Activated CD8-positive, alpha-beta T cell treated with anti-CD3 and anti-CD28 coated beads for 36 hours (primary cell): Measurements from ENCODE around the gene DISP2. TPM values are rescaled to one million over a fixed set of nuclear protein-coding genes. Genes with fewer than 3 reads are reported as not detected.

Experiments
- ATAC-seq: fragments of 200-7000 bp; cut with Tn5 transposase; one replicate; pipeline ENCODE4 v1.10.0; 2021; ENCODE audit warnings: mild to moderate bottlenecking, moderate library complexity
- CTCF ChIA-PET: fragments of 350-600 bp; sonication (Branson Sonifier 250); formaldehyde crosslinking; loops from one replicate; lab custom pipeline; 2021; ENCODE audit warnings: antibody characterized with exemption; lab: Charles Lee
- POLR2A ChIA-PET: fragments of 350-600 bp; sonication (Branson Sonifier 250); formaldehyde crosslinking; loops from one replicate; lab custom pipeline; 2021; ENCODE audit warnings: antibody characterized with exemption; lab: Charles Lee
- DNase-seq: peaks from one replicate; pipeline ENCODE4 v3.0.0-alpha.2; 2020
- H3K27ac Mint-ChIP-seq: one replicate; pipeline ENCODE4 v1.8.0; 2021; ENCODE audit warnings: mild to moderate bottlenecking, mixed read lengths
- H3K27me3 Mint-ChIP-seq: one replicate; pipeline ENCODE4 v1.8.0; 2021; ENCODE audit warnings: mixed read lengths
- H3K36me3 Mint-ChIP-seq: one replicate; pipeline ENCODE4 v1.8.0; 2021; ENCODE audit warnings: low read depth, mixed read lengths
- H3K4me1 Mint-ChIP-seq: one replicate; pipeline ENCODE4 v1.8.0; 2021; ENCODE audit warnings: low read depth, mixed read lengths
- H3K4me3 Mint-ChIP-seq: one replicate; pipeline ENCODE4 v1.8.0; 2021; ENCODE audit warnings: mild to moderate bottlenecking, moderate library complexity, mixed read lengths
- H3K9me3 Mint-ChIP-seq: one replicate; pipeline ENCODE4 v1.8.0; 2021; ENCODE audit warnings: mixed read lengths
- CTCF ChIP-seq: fragments of 200-600 bp; IDR thresholded peaks from one replicate; pipeline ENCODE4 v1.8.0; 2022; ENCODE audit warnings: antibody characterized with exemption, mild to moderate bottlenecking
- intact Hi-C: fragments of 100-400 bp; cut with micrococcal nuclease; formaldehyde crosslinking; loops from one replicate; pipeline ENCODE4 v1.10.0; 2022
- total RNA-seq, 2 experiments: library from RNA; stranded (reverse); gene quantifications; one replicate each; pipeline ENCODE4 v1.2.3, GENCODE V29; 2021

Gene DISP2
- total RNA-seq, 2 experiments from 2014 or later = 0.09 to 0.20 TPM

GRCh38 chr15:40346579-40347558 is 11.2 kb upstream of the DISP2 start:
- ChIA-PET POLR2A (interaction anchor here (1.8 kb wide), 1 partner anchor 9 kb away, joined by 5 read pairs; no protein-coding TSS in a partner anchor), CTCF (interaction anchor here (0.9 to 5.4 kb wide), 4 partner anchors 8 to 75 kb away, joined by 3 to 71 read pairs (median 4); partner anchors contain the start of genes DISP2 and PHGR1)
- no peaks in the 10 kb centered on the region for H3K36me3 Mint-ChIP-seq
- H3K27ac Mint-ChIP-seq = no peak overlapping the region
- no peak overlapping the region for H3K4me3 Mint-ChIP-seq
- no peaks in the 10 kb centered on the region for H3K27me3 Mint-ChIP-seq
- ATAC-seq = no peak
- no peak for TF ChIP-seq CTCF
- H3K4me1 Mint-ChIP-seq = no peaks in the 10 kb centered on the region
- H3K9me3 Mint-ChIP-seq = no peaks in the 10 kb centered on the region
- intact Hi-C loops = no loop called here
- no peak for DNase-seq

GRCh38 chr15:40347559-40348473 is 10.2 kb upstream of the DISP2 start:
- no peak overlapping the region for H3K27ac Mint-ChIP-seq
- no peak for ATAC-seq
- ChIA-PET POLR2A (no interaction called here), CTCF (interaction anchor here (1.3 to 2.5 kb wide), 3 partner anchors 10 to 74 kb away, joined by 4 to 9 read pairs (median 7); no protein-coding TSS in a partner anchor)
- TF ChIP-seq CTCF = no peak
- H3K9me3 Mint-ChIP-seq = no peaks in the 10 kb centered on the region
- H3K4me1 Mint-ChIP-seq = no peaks in the 10 kb centered on the region
- intact Hi-C loops = no loop called here
- DNase-seq = no peak
- H3K27me3 Mint-ChIP-seq = no peaks in the 10 kb centered on the region
- no peaks in the 10 kb centered on the region for H3K36me3 Mint-ChIP-seq
- H3K4me3 Mint-ChIP-seq = no peak overlapping the region

- ATAC-seq = no peak
- no peak overlapping the region for H3K4me3 Mint-ChIP-seq
- no peak overlapping the region for H3K27ac Mint-ChIP-seq
- H3K36me3 Mint-ChIP-seq = no peaks in the 10 kb centered on the region
- intact Hi-C loops = no loop called here
- POLR2A ChIA-PET = no interaction called here
- CTCF ChIA-PET = interaction anchor here (1.3 to 2.5 kb wide), 3 partner anchors 10 to 73 kb away, joined by 4 to 9 read pairs (median 7); no protein-coding TSS in a partner anchor
- no peaks in the 10 kb centered on the region for H3K4me1 Mint-ChIP-seq
- no peak for DNase-seq
- H3K9me3 Mint-ChIP-seq = no peaks in the 10 kb centered on the region
- no peak for TF ChIP-seq CTCF
- no peaks in the 10 kb centered on the region for H3K27me3 Mint-ChIP-seq
These were observed 9.5 kb upstream of the DISP2 start for GRCh38 chr15:40348474-40348870.

- DNase-seq = no peak
- no peaks in the 10 kb centered on the region for H3K27me3 Mint-ChIP-seq
- H3K4me1 Mint-ChIP-seq = no peaks in the 10 kb centered on the region
- H3K27ac Mint-ChIP-seq = no peak overlapping the region
- no peak overlapping the region for H3K4me3 Mint-ChIP-seq
- no peaks in the 10 kb centered on the region for H3K36me3 Mint-ChIP-seq
- H3K9me3 Mint-ChIP-seq = no peaks in the 10 kb centered on the region
- intact Hi-C loops = no loop called here
- no peak for ATAC-seq
- no peak for TF ChIP-seq CTCF
- ChIA-PET CTCF (interaction anchor here (1.3 to 2.5 kb wide), 3 partner anchors 11 to 72 kb away, joined by 4 to 9 read pairs (median 7); no protein-coding TSS in a partner anchor), POLR2A (interaction anchor here (0.6 kb wide), 1 partner anchor 1166 kb away, joined by 3 read pairs; no protein-coding TSS in a partner anchor)
These were observed 8.9 kb upstream of the DISP2 start for GRCh38 chr15:40349163-40349562.
